ENCODE measurements around the gene CCNT1.

Gene CCNT1

GRCh38 chr12:48758737-48759136, 42.2 kb upstream of the CCNT1 start:
- no peak overlapping the region for H3K4me2 ChIP-seq (ENCODE audit: low read length)
- no peaks in the 10 kb centered on the region for H3K9me3 ChIP-seq (ENCODE audit: low read length)

GRCh38 chr12:48758186-48758585, 41.7 kb upstream of the CCNT1 start:
- no peak overlapping the region for H2AFZ ChIP-seq (ENCODE audit: low read length)
- no peak overlapping the region for H3K4me2 ChIP-seq (ENCODE audit: low read length)
- H3K36me3 ChIP-seq (ENCODE audit: insufficient read depth, low read length) = no peaks in the 10 kb centered on the region
- no peaks in the 10 kb centered on the region for H3K9me2 ChIP-seq (ENCODE audit: low read depth, low read length)
- no peaks in the 10 kb centered on the region for H3F3A ChIP-seq (ENCODE audit: insufficient read depth, low read length)
- H3K9ac ChIP-seq (ENCODE audit: low read length) = no peak overlapping the region
- no peaks in the 10 kb centered on the region for H3K9me3 ChIP-seq (ENCODE audit: low read length)
- H4K20me1 ChIP-seq (ENCODE audit: insufficient read depth, low read length) = no peaks in the 10 kb centered on the region
- TF ChIP-seq EZH2 (IDR thresholded peaks at IDR 0.05; ENCODE audit: borderline replicate concordance, low read length) (no peak), CTCF (IDR thresholded peaks at IDR 0.05; ENCODE audit: low read length) (peak; percentile 12; the same call in 1 of the 2 replicates)
- no peaks in the 10 kb centered on the region for H3K4me1 ChIP-seq (ENCODE audit: insufficient read depth, low read length, severe bottlenecking)
- H3K27ac ChIP-seq (ENCODE audit: low read depth, low read length, poor library complexity, severe bottlenecking) = no peak overlapping the region
- H3K79me2 ChIP-seq (ENCODE audit: insufficient read depth, low read length) = no peaks in the 10 kb centered on the region
- H3K27me3 ChIP-seq (ENCODE audit: insufficient read depth, low read length) = no peaks in the 10 kb centered on the region
- no peak overlapping the region for H3K4me3 ChIP-seq (ENCODE audit: low read depth, low read length, poor library complexity, severe bottlenecking)

More at GRCh38 chr12:48758737-48759136, 42.2 kb upstream of the CCNT1 start:
- Histone ChIP-seq H3K9me2 (ENCODE audit: low read depth, low read length) (no peaks in the 10 kb centered on the region), H3K27ac (ENCODE audit: low read depth, low read length, poor library complexity, severe bottlenecking) (no peak overlapping the region), H3F3A (ENCODE audit: insufficient read depth, low read length) (no peaks in the 10 kb centered on the region), H4K20me1 (ENCODE audit: insufficient read depth, low read length) (no peaks in the 10 kb centered on the region), H3K9ac (ENCODE audit: low read length) (no peak overlapping the region), H3K79me2 (ENCODE audit: insufficient read depth, low read length) (no peaks in the 10 kb centered on the region), H3K36me3 (ENCODE audit: insufficient read depth, low read length) (no peaks in the 10 kb centered on the region), H3K4me3 (ENCODE audit: low read depth, low read length, poor library complexity, severe bottlenecking) (no peak overlapping the region), H3K4me1 (ENCODE audit: insufficient read depth, low read length, severe bottlenecking) (no peaks in the 10 kb centered on the region), H3K27me3 (ENCODE audit: insufficient read depth, low read length) (no peaks in the 10 kb centered on the region), H2AFZ (ENCODE audit: low read length) (no peak overlapping the region)
- TF ChIP-seq EZH2 (IDR thresholded peaks at IDR 0.05; ENCODE audit: borderline replicate concordance, low read length) (no peak), CTCF (IDR thresholded peaks at IDR 0.05; ENCODE audit: low read length) (no peak)

GRCh38 chr12:48750769-48751356, 34.4 kb upstream of the CCNT1 start:
- H3K9ac ChIP-seq (ENCODE audit: low read length) = no peak overlapping the region
- no peaks in the 10 kb centered on the region for H3F3A ChIP-seq (ENCODE audit: insufficient read depth, low read length)
- no peaks in the 10 kb centered on the region for H3K79me2 ChIP-seq (ENCODE audit: insufficient read depth, low read length)
- no peaks in the 10 kb centered on the region for H3K4me1 ChIP-seq (ENCODE audit: insufficient read depth, low read length, severe bottlenecking)
- H4K20me1 ChIP-seq (ENCODE audit: insufficient read depth, low read length) = no peaks in the 10 kb centered on the region
- H2AFZ ChIP-seq (ENCODE audit: low read length) = no peak overlapping the region
- H3K9me3 ChIP-seq (ENCODE audit: low read length) = no peaks in the 10 kb centered on the region
- no peaks in the 10 kb centered on the region for H3K36me3 ChIP-seq (ENCODE audit: insufficient read depth, low read length)
- no peaks in the 10 kb centered on the region for H3K9me2 ChIP-seq (ENCODE audit: low read depth, low read length)
- 0 out of 2 replicates have a peak, but pooled peaks cover 7% of the 10 kb centered on the region for H3K27me3 ChIP-seq (ENCODE audit: insufficient read depth, low read length)
- no peak overlapping the region for H3K4me2 ChIP-seq (ENCODE audit: low read length)
- H3K27ac ChIP-seq (ENCODE audit: low read depth, low read length, poor library complexity, severe bottlenecking) = no peak overlapping the region
- TF ChIP-seq CTCF (IDR thresholded peaks at IDR 0.05; ENCODE audit: low read length) (no peak), EZH2 (IDR thresholded peaks at IDR 0.05; ENCODE audit: borderline replicate concordance, low read length) (no peak)
- H3K4me3 ChIP-seq (ENCODE audit: low read depth, low read length, poor library complexity, severe bottlenecking) = no peak overlapping the region

Data from OCI-LY1 (cell line).